Lower leg skin (tissue), 4 donors: ENCODE measurements around the gene ALG11. TPM values are rescaled to one million over a fixed set of nuclear protein-coding genes. Genes with fewer than 3 reads are reported as not detected.

Source experiments
- DNase-seq, 2 donors: peaks; one replicate each; pipeline ENCODE4 v3.0.0-alpha.2; 2019; ENCODE audit warnings: low spot score in 2 of 2
- H3K4me3 ChIP-seq: fragments of 200-600 bp; sonication (generic); 2 replicates; pipeline ENCODE4 v1.5.1; 2017; ENCODE audit warnings: mild to moderate bottlenecking, low read depth; ENCODE audit not compliant: poor library complexity, severe bottlenecking
- POLR2A ChIP-seq, 2 donors: fragments of 450-650 bp; IDR thresholded peaks; one replicate each; pipeline ENCODE4 v1.6.1; 2016 to 2017; ENCODE audit warnings: antibody characterized with exemption in 2 of 2, mild to moderate bottlenecking in 1 of 2, moderate library complexity in 1 of 2
- WGBS, 2 donors: methylation state at CpG; one replicate each; pipeline ENCODE4 v1.1.5; 2018; 5-methylcytosine and 5-hydroxymethylcytosine counted together
- intact Hi-C: fragments of 100-400 bp; cut with DNase I; formaldehyde crosslinking; loops from one replicate; pipeline ENCODE4 v1.15.0; 2023; ENCODE audit warnings: low total_unique reads
- total RNA-seq, 4 donors: library from RNA; depleted of rRNA; stranded (reverse); fragments of >200 nt; gene quantifications; one replicate each; pipeline ENCODE4 v1.1.0, GENCODE V29; 2016
- TF ChIP-seq, protein P1 (sequence below), 3 donors: fragments of 450-650 bp; IDR thresholded peaks; one replicate each; pipeline ENCODE4 v1.5.1; 2016; ENCODE audit warnings: antibody characterized with exemption in 3 of 3, mild to moderate bottlenecking in 3 of 3, moderate library complexity in 2 of 3

The ALG11 gene
- total RNA-seq, 4 donors from 2014 or later = 8.2 to 27.9 (median 16.2) TPM

DNA sequence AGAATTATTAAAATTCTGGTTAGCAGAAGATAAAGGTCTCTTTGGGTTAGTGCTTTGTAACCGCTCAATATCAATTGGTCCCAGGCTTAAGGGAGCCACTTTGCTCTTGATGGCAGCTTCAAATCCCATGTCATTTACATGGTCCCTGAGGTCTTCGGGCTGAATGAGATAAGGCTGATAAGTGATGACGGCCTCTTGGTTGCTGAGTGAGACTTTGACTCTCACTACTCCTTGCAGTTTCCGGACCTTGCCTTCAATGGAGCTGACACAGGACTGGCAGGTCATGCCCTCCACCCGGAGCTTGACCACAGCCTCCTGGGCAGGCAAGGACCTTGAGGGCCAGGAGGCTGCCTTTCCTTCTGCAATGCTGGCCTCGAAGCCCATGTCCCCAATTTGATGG, 37.7 kb upstream of the ALG11 start:
- DNase-seq = no peak
- WGBS, 2 donors = 94 to 97% methylated on average over 6 of the region's 6 CpGs
- TF ChIP-seq POLR2A (IDR thresholded peaks at IDR 0.05) = no peak
- TF ChIP-seq, protein P1, sequence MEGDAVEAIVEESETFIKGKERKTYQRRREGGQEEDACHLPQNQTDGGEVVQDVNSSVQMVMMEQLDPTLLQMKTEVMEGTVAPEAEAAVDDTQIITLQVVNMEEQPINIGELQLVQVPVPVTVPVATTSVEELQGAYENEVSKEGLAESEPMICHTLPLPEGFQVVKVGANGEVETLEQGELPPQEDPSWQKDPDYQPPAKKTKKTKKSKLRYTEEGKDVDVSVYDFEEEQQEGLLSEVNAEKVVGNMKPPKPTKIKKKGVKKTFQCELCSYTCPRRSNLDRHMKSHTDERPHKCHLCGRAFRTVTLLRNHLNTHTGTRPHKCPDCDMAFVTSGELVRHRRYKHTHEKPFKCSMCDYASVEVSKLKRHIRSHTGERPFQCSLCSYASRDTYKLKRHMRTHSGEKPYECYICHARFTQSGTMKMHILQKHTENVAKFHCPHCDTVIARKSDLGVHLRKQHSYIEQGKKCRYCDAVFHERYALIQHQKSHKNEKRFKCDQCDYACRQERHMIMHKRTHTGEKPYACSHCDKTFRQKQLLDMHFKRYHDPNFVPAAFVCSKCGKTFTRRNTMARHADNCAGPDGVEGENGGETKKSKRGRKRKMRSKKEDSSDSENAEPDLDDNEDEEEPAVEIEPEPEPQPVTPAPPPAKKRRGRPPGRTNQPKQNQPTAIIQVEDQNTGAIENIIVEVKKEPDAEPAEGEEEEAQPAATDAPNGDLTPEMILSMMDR (IDR thresholded peaks at IDR 0.05) = no peak
- no peak overlapping the region for H3K4me3 ChIP-seq
- intact Hi-C loops = no loop called here

DNA sequence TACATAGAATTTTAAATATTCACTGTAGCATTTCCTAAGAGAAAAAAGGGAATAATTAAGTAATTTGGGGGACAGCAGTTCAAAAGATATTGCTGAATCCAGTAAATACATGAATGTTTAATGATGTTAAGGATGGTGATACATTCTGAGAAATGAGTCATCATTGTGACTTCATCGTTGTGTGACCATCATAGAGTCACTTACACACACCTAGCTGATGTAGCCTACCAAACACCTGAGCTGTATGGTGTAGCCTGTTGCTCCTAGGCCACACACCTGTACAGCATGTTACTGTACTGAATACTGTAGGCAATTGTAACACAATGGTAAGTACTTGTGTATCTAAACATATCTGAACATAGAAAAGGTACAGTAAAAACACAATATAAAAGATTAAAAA, 35.8 kb upstream of the ALG11 start:
- DNase-seq = no peak
- intact Hi-C loops = no loop called here

DNA sequence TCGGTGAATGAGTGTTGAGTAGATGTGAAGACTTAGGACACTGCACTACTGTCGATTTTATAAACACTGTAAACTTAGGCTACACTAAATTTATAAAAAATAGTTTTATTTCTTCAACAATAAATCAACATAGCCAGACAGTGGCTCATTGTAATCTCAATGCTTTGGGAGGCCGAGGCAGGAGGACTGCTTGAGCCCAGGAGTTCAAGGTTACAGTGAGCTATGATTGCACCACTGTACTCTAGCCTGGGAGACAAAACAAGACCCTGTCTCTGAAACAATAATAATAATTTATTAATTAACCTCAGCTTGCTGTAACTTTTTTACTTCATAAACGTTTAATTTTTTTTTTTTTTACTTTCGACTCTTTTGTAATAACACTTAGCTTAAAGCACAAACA, 35.3 kb upstream of the ALG11 start:
- 92 to 95% methylated on average over 5 of the region's 5 CpGs for WGBS, 2 donors
- DNase-seq = no peak
- TF ChIP-seq POLR2A (IDR thresholded peaks at IDR 0.05) = no peak
- TF ChIP-seq, protein P1 (IDR thresholded peaks at IDR 0.05) = no peak
- no peak overlapping the region for H3K4me3 ChIP-seq
- intact Hi-C loops = no loop called here

More for the DNA sequence above, 35.8 kb upstream of the ALG11 start:
- TF ChIP-seq POLR2A (IDR thresholded peaks at IDR 0.05) = no peak
- TF ChIP-seq, protein P1 (IDR thresholded peaks at IDR 0.05) = no peak
- no peak overlapping the region for H3K4me3 ChIP-seq
- WGBS, 2 donors = 0 to 83% methylated on average over 1 of the region's 1 CpG

GRCh38 chr13:51977625-51978024, 34.6 kb upstream of the ALG11 start:
- 92 to 95% methylated on average over 5 of the region's 5 CpGs for WGBS, 2 donors
- TF ChIP-seq POLR2A (IDR thresholded peaks at IDR 0.05) = no peak
- TF ChIP-seq, protein P1 (IDR thresholded peaks at IDR 0.05) = no peak
- no peak for DNase-seq
- intact Hi-C loops = no loop called here
- no peak overlapping the region for H3K4me3 ChIP-seq

GRCh38 chr13:51978796-51979556, 33.2 kb upstream of the ALG11 start:
- TF ChIP-seq, protein P1 (IDR thresholded peaks at IDR 0.05) = no peak
- no peak for TF ChIP-seq POLR2A (IDR thresholded peaks at IDR 0.05)
- intact Hi-C loops = no loop called here
- DNase-seq = no peak
- H3K4me3 ChIP-seq = no peak overlapping the region
- whole genome bisulfite sequencing, 2 donors = 34 to 63% methylated on average over 5 of the region's 5 CpGs

DNA sequence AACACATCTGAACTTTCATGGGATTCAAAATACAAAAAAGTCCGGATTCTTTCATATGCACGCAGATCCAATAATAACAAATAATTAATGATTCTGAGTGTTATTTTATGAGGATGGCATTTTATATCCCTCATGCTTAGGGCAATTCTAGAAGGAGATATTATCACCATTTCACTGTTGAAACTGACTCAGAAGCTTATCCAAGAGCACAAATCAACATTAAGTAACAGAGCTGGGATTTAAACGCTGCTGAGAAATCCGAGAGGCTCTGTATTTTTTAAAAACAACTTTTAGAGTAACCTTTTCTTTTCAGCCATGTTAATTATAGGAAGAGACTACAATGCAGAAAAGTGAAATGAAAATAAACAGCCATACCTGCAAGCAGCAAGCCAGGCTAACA, 31.3 kb upstream of the ALG11 start:
- no peak overlapping the region for H3K4me3 ChIP-seq
- WGBS, 2 donors = 45 to 56% methylated on average over 4 of the region's 4 CpGs
- TF ChIP-seq, protein P1 (IDR thresholded peaks at IDR 0.05) = no peak
- TF ChIP-seq POLR2A (IDR thresholded peaks at IDR 0.05) = no peak
- no peak for DNase-seq
- intact Hi-C loops = no loop called here
